Endothelial cell of umbilical vein (primary cell): Measurements from ENCODE around the gene ETV1. TPM values are rescaled to one million over a fixed set of nuclear protein-coding genes. Genes with fewer than 3 reads are reported as not detected.

Source experiments
- BruUV-seq: library from RNA; stranded (reverse); fragments of 400-500 nt; replicated peaks from 2 replicates; lab custom pipeline; 2021; lab: Mats Ljungman, UMichigan
- CTCF ChIA-PET: fragments of 300-600, 350-600 bp; sonication (Branson Sonifier 250); formaldehyde crosslinking; loops from one replicate; lab custom pipeline; 2021; ENCODE audit warnings: antibody characterized with exemption, inconsistent platforms; lab: Charles Lee
- POLR2A ChIA-PET: fragments of 300-600, 350-600 bp; sonication (Branson Sonifier 250); formaldehyde crosslinking; loops from one replicate; lab custom pipeline; 2021; ENCODE audit warnings: antibody characterized with exemption, inconsistent platforms; lab: Charles Lee
- DNase-seq: peaks from one replicate; pipeline ENCODE4 v3.0.0-alpha.2; 2011; ENCODE audit warnings: low read depth, low spot score
- FAIRE-seq: peaks from 2 replicates; lab custom pipeline; 2011; peaks lifted over from hg19 to GRCh38; lab: Jason Lieb, UNC
- H2AFZ ChIP-seq: 2 replicates; pipeline ENCODE4 v1.6.0; 2012; ENCODE audit warnings: low read depth, low read length, control low read depth, inconsistent platforms
- H3K27ac ChIP-seq: 2 replicates; pipeline ENCODE4 v1.5.1; 2011; ENCODE audit warnings: low read depth, mild to moderate bottlenecking, control low read depth, low read length, moderate library complexity; ENCODE audit not compliant: insufficient read depth
- H3K27me3 ChIP-seq, 2 experiments: 2 replicates each; pipeline versions ENCODE4 v1.6.0 to v1.6.1; 2011; ENCODE audit warnings: low read length in 2 of 2, mixed read lengths in 1 of 2; ENCODE audit not compliant: control insufficient read depth in 2 of 2, insufficient read depth in 2 of 2
- H3K36me3 ChIP-seq, 2 experiments: 2 replicates in 1 of 2; 3 replicates in 1 of 2; pipeline ENCODE4 v1.5.1; 2011; ENCODE audit warnings: low read length in 2 of 2, mild to moderate bottlenecking in 1 of 2, moderate library complexity in 1 of 2; ENCODE audit not compliant: control insufficient read depth in 2 of 2, insufficient read depth in 2 of 2; ENCODE audit errors: extremely low read depth in 1 of 2
- H3K4me1 ChIP-seq: 3 replicates; pipeline ENCODE4 v1.5.1; 2011; ENCODE audit warnings: mild to moderate bottlenecking, low read length; ENCODE audit not compliant: control insufficient read depth, insufficient read depth; ENCODE audit errors: extremely low read depth
- H3K4me2 ChIP-seq: 2 replicates; pipeline ENCODE4 v1.6.1; 2011; ENCODE audit warnings: low read length, control low read depth, mixed read lengths; ENCODE audit not compliant: insufficient read depth
- H3K4me3 ChIP-seq, 3 experiments: fragments of 200-600 bp in 1 of 3; sonication (generic), shearing (Covaris generic) in 1 of 3; replicated peaks in 1 of 3; 2 replicates each; pipeline ENCODE4 v1.5.1; 2011 to 2016; ENCODE audit warnings: control low read depth in 3 of 3, low read length in 3 of 3, mild to moderate bottlenecking in 2 of 3, inconsistent platforms in 1 of 3, low read depth in 1 of 3, moderate library complexity in 1 of 3; ENCODE audit not compliant: insufficient read depth in 1 of 3
- H3K79me2 ChIP-seq: 2 replicates; pipeline ENCODE4 v1.6.0; 2012; ENCODE audit warnings: low read length, inconsistent platforms; ENCODE audit not compliant: control insufficient read depth, insufficient read depth
- H3K9ac ChIP-seq: replicated peaks from 2 replicates; pipeline ENCODE3; 2011; ENCODE audit warnings: low read length, control low read depth; ENCODE audit not compliant: insufficient read depth; ENCODE audit errors: extremely low read depth
- H3K9me1 ChIP-seq: replicated peaks from 3 replicates; pipeline ENCODE4 v1.6.0; 2011; ENCODE audit warnings: mild to moderate bottlenecking, low read length; ENCODE audit not compliant: control insufficient read depth, insufficient read depth; ENCODE audit errors: extremely low read depth
- H3K9me3 ChIP-seq: replicated peaks from 2 replicates; pipeline ENCODE4 v1.5.1; 2012; ENCODE audit warnings: low read length, inconsistent platforms; ENCODE audit not compliant: control insufficient read depth, insufficient read depth
- H4K20me1 ChIP-seq: replicated peaks from 2 replicates; pipeline ENCODE3; 2011; ENCODE audit warnings: mild to moderate bottlenecking, low read length; ENCODE audit not compliant: control insufficient read depth, insufficient read depth; ENCODE audit errors: extremely low read depth
- CTCF ChIP-seq, 2 donors: IDR thresholded peaks; 1 replicate in 1 of 2; 2 replicates in 1 of 2; pipeline ENCODE4 v1.5.1; 2011; ENCODE audit warnings: low read length in 2 of 2, mild to moderate bottlenecking in 2 of 2, moderate library complexity in 2 of 2, control low read depth in 1 of 2, inconsistent platforms in 1 of 2, low read depth in 1 of 2; ENCODE audit not compliant: insufficient read depth in 1 of 2; ENCODE audit errors: extremely low read depth in 1 of 2
- EZH2 ChIP-seq: IDR thresholded peaks from 2 replicates; pipeline ENCODE4 v1.6.1; 2012; ENCODE audit warnings: borderline replicate concordance, low read depth, mild to moderate bottlenecking, moderate library complexity, low read length, inconsistent platforms; ENCODE audit not compliant: severe bottlenecking
- FOS ChIP-seq: IDR thresholded peaks from 2 replicates; pipeline ENCODE4 v1.6.1; 2011; ENCODE audit warnings: mild to moderate bottlenecking, low read length, moderate library complexity, borderline replicate concordance; ENCODE audit not compliant: insufficient read depth
- GATA2 ChIP-seq: IDR thresholded peaks from 2 replicates; pipeline ENCODE4 v1.7.0; 2011; ENCODE audit warnings: low read depth, mild to moderate bottlenecking, moderate library complexity, mixed read lengths, low read length; ENCODE audit not compliant: insufficient read length, insufficient read depth
- JUN ChIP-seq: IDR thresholded peaks from 2 replicates; pipeline ENCODE4 v1.6.1; 2011; ENCODE audit warnings: borderline replicate concordance, low read depth; ENCODE audit not compliant: insufficient read length, insufficient read depth
- MAX ChIP-seq: IDR thresholded peaks from 2 replicates; pipeline ENCODE4 v1.6.1; 2011; ENCODE audit not compliant: insufficient read depth, insufficient read length
- MYC ChIP-seq: IDR thresholded peaks from one replicate; pipeline ENCODE4 v1.6.1; 2011; ENCODE audit warnings: mild to moderate bottlenecking, low read depth, low read length
- POLR2A ChIP-seq: IDR thresholded peaks from 2 replicates; pipeline ENCODE4 v1.6.1; 2012; ENCODE audit warnings: low read depth, mild to moderate bottlenecking, control low read depth, low read length
- POLR2AphosphoS5 ChIP-seq: IDR thresholded peaks from 2 replicates; pipeline ENCODE4 v1.6.1; 2012; ENCODE audit warnings: low read depth, mild to moderate bottlenecking, control low read depth, low read length, moderate library complexity; ENCODE audit not compliant: insufficient read depth
- dilution Hi-C: fragments of 300-500 bp; cut with MboI; formaldehyde crosslinking; loops from one replicate; pipeline ENCODE4 v1.15.0; 2019; ENCODE audit warnings: low sequenced_read_pairs; ENCODE audit not compliant: extremely low pct_ligation_motif_present
- intact Hi-C: fragments of 100-400 bp; cut with micrococcal nuclease; formaldehyde crosslinking; loops from one replicate; pipeline ENCODE4 v1.10.0; 2022
- polyA plus RNA-seq, 4 experiments: library from polyadenylated mRNA; depleted of rRNA in 3 of 4; stranded (reverse) in 3 of 4; unstranded in 1 of 4; fragments of >200 nt; gene quantifications; 2 replicates each; pipeline versions ENCODE4 v1.2.1 to v1.2.3, GENCODE V29; 2011 to 2012; ENCODE audit warnings: missing spikeins in 1 of 4
- total RNA-seq: library from RNA; stranded (reverse); gene quantifications from 2 replicates; pipeline ENCODE4 v1.2.3, GENCODE V29; 2021

Gene ETV1
- total and polyA plus RNA-seq, 2 donors (not counting 3 experiments of a cell fraction or from before 2014, with no cell fraction given): 8.4 to 16.6 TPM

GRCh38 chr7:13945670-13946069, 43.8 kb downstream of the ETV1 start:
- Histone ChIP-seq H3K27ac (no peak overlapping the region), H3K4me2 (no peak overlapping the region), H3K4me3 (no peak overlapping the region), H3K27me3 (no peaks in the 10 kb centered on the region), H3K9me3 (no peaks in the 10 kb centered on the region), H3K9me1 (no peaks in the 10 kb centered on the region), H3K79me2 (no peaks in the 10 kb centered on the region), H2AFZ (no peak overlapping the region), H3K9ac (no peak overlapping the region), H3K36me3 (no peaks in the 10 kb centered on the region), H3K4me1 (no peaks in the 10 kb centered on the region), H4K20me1 (no peaks in the 10 kb centered on the region)
- ChIA-PET CTCF (interaction anchor here (1.0 kb wide), 1 partner anchor 9 kb away, joined by 3 read pairs; no protein-coding TSS in a partner anchor), POLR2A (no interaction called here)
- intact Hi-C loops (no loop called here), dilution Hi-C loops (no loop called here)
- TF ChIP-seq JUN: no peak
- no TSS peak for BruUV-seq
- no peak for DNase-seq
- FAIRE-seq: no peak

- no peak overlapping the region for H3K4me3 ChIP-seq
- H3K4me1 ChIP-seq: no peaks in the 10 kb centered on the region
- intact Hi-C loops: no loop called here
- POLR2A ChIA-PET: no interaction called here
- no peaks in the 10 kb centered on the region for H4K20me1 ChIP-seq
- no peaks in the 10 kb centered on the region for H3K27me3 ChIP-seq
- H3K9me3 ChIP-seq: no peaks in the 10 kb centered on the region
- H3K9ac ChIP-seq: no peak overlapping the region
- DNase-seq (no peak), FAIRE-seq (no peak)
- peaks cover 0 to 2% of the 10 kb centered on the region in 2 experiments for H3K36me3 ChIP-seq
- no peak overlapping the region for H3K4me2 ChIP-seq
- H3K9me1 ChIP-seq: no peaks in the 10 kb centered on the region
- H3K79me2 ChIP-seq: no peaks in the 10 kb centered on the region
- no peak overlapping the region for H3K27ac ChIP-seq
- BruUV-seq: no TSS peak
- TF ChIP-seq FOS: no peak
- no peak for TF ChIP-seq GATA2
- no peak for TF ChIP-seq MAX
- no peak for TF ChIP-seq MYC
- no peak for TF ChIP-seq JUN
- no peak for TF ChIP-seq POLR2A
- TF ChIP-seq CTCF (IDR thresholded peaks at IDR 0.05; ENCODE audit: extremely low read depth in 1 of 2, insufficient read depth in 1 of 2, low read depth in 1 of 2, low read length in 2 of 2): no peak
- TF ChIP-seq POLR2AphosphoS5: no peak
- TF ChIP-seq EZH2: no peak
- dilution Hi-C loops: no loop called here
- no peak overlapping the region for H2AFZ ChIP-seq
- CTCF ChIA-PET: no interaction called here
These were observed 55.9 kb downstream of the ETV1 start for GRCh38 chr7:13933536-13933935.
